Vagina (tissue), 2 donors: ENCODE results near the gene CETN1. TPM values are rescaled to one million over a fixed set of nuclear protein-coding genes. Genes with fewer than 3 reads are reported as not detected.

Experiments
- DNase-seq, 2 donors: peaks; one replicate each; pipeline ENCODE4 v3.0.0-alpha.2; 2017; ENCODE audit errors: extremely low spot score in 2 of 2
- H3K27ac ChIP-seq: fragments of 200-600 bp; sonication (generic); one replicate; pipeline ENCODE4 v1.5.1; 2019
- H3K27me3 ChIP-seq: fragments of 200-600 bp; sonication (generic); one replicate; pipeline ENCODE4 v1.5.1; 2019
- H3K36me3 ChIP-seq, 2 donors: fragments of 200-600 bp; sonication (generic); one replicate each; pipeline ENCODE4 v1.5.1; 2017 to 2019
- H3K4me1 ChIP-seq: fragments of 200-600 bp; sonication (generic); one replicate; pipeline ENCODE4 v1.5.1; 2019
- H3K4me3 ChIP-seq, 2 donors: fragments of 200-600 bp; sonication (generic); 1 replicate in 1 of 2; 2 replicates in 1 of 2; pipeline ENCODE4 v1.5.1; 2016 to 2019
- H3K9me3 ChIP-seq: fragments of 200-600 bp; sonication (generic); one replicate; pipeline ENCODE4 v1.5.1; 2019
- CTCF ChIP-seq, 3 experiments: fragments of 450-650 bp in 2 of 3; fragments of 200-600 bp in 1 of 3; sonication (generic) in 1 of 3; IDR thresholded peaks; one replicate each; pipeline ENCODE4 v1.5.1; 2017 to 2019; ENCODE audit warnings: antibody characterized with exemption in 3 of 3, mild to moderate bottlenecking in 2 of 3, moderate library complexity in 2 of 3
- POLR2A ChIP-seq, 2 donors: fragments of 450-650 bp; IDR thresholded peaks; one replicate each; pipeline ENCODE4 v1.6.1; 2017; ENCODE audit warnings: antibody characterized with exemption in 2 of 2, mild to moderate bottlenecking in 2 of 2, moderate library complexity in 2 of 2
- POLR2AphosphoS5 ChIP-seq, 2 donors: sonication (generic); formaldehyde crosslinking; IDR thresholded peaks; one replicate each; pipeline ENCODE4 v1.9.0; 2017; ENCODE audit warnings: antibody characterized with exemption in 2 of 2, mild to moderate bottlenecking in 2 of 2, low read depth in 1 of 2; ENCODE audit not compliant: insufficient read depth in 1 of 2
- intact Hi-C: fragments of 100-400 bp; cut with DNase I; formaldehyde crosslinking; loops from one replicate; pipeline ENCODE4 v1.15.1; 2023
- total RNA-seq: library from RNA; depleted of rRNA; stranded (reverse); fragments of >200 nt; gene quantifications from one replicate; pipeline ENCODE4 v1.2.3, GENCODE V29; 2016

CETN1 gene
- total RNA-seq, 1 donor from 2014 or later = not detected

DNA sequence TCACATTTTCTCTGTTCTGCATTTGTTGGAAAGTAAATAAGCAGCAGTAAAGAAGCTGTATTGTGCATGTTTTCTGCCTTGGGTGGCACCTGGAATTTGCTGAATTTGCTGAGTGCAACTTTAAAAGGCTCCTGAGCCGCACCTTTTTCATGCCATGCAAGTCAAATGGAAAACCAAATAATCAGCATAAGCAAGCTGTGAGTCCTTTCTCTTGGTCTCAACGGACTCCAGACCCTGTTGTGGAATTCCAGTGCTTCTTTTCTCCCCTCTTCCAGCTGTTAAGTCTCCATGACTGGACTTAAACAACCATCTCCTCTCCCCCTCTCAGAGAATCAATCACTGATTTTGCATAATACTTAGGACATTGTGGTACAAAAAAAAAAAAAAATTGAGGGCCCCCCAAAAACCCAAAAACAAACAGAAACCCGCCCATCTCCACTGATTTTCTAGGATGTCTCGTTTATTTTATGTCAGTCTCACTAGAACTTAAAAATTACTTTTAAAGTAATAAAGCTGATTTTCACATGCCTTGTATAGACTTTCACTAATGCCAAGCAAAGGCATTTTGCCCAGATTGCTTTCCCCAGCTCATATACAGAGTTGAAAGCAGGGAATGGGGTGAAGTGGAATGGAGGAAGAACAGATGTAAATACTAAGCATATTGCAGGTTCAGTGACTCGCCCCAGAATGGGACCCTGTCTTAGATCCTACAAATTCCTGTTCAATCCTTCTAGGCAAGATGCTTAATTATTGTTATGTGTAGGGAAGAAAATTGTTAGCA, 5.1 kb upstream of the CETN1 start:
- Histone ChIP-seq H3K4me1 (peaks cover 16% of the 10 kb centered on the region), H3K4me3 (no peak overlapping the region), H3K27me3 (no peaks in the 10 kb centered on the region), H3K9me3 (no peaks in the 10 kb centered on the region), H3K27ac (no peak overlapping the region), H3K36me3 (no peaks in the 10 kb centered on the region)
- TF ChIP-seq CTCF (IDR thresholded peaks at IDR 0.05) (no peak), POLR2A (IDR thresholded peaks at IDR 0.05) (no peak), POLR2AphosphoS5 (IDR thresholded peaks at IDR 0.05; ENCODE audit: insufficient read depth in 1 of 2, low read depth in 1 of 2) (no peak)
- no peak for DNase-seq
- intact Hi-C loops = loop anchor here (5.0 kb wide), 1 partner anchor 103 kb away; no protein-coding TSS in a partner anchor

DNA sequence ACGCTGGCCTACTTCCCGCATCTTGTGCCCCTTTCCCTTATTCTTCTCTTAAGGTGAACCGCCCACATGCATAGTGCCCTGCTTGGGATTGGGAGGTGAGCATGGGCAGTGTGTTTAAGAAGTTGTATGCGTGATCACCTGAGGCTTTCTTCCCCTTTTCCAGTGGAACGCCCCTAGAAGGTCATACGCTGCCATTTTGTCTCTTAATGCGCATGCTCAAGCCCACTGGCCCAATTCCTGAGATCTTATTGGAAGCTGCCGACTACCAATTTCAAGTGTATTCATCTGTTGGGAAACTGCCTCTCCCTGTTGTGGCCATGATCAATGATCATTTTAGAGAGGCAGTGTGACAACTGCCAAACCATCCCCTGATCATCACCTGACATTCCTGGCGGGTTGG, 3.3 kb upstream of the CETN1 start:
- intact Hi-C loops = no loop called here

GRCh38 chr18:577643-578375, 2.4 kb upstream of the CETN1 start:
- DNase-seq = no peak
- Histone ChIP-seq H3K4me3 (no peak overlapping the region), H3K9me3 (no peaks in the 10 kb centered on the region), H3K4me1 (peaks cover 16% of the 10 kb centered on the region), H3K27me3 (no peaks in the 10 kb centered on the region), H3K36me3 (no peaks in the 10 kb centered on the region), H3K27ac (no peak overlapping the region)
- TF ChIP-seq POLR2A (IDR thresholded peaks at IDR 0.05) = no peak
- TF ChIP-seq POLR2AphosphoS5 (IDR thresholded peaks at IDR 0.05; ENCODE audit: insufficient read depth in 1 of 2, low read depth in 1 of 2) = no peak
- no peak for TF ChIP-seq CTCF (IDR thresholded peaks at IDR 0.05)
- intact Hi-C loops = no loop called here

More for the DNA sequence above, 3.3 kb upstream of the CETN1 start:
- peaks cover 16% of the 10 kb centered on the region for H3K4me1 ChIP-seq
- H3K9me3 ChIP-seq = no peaks in the 10 kb centered on the region
- no peak for TF ChIP-seq CTCF (IDR thresholded peaks at IDR 0.05)
- no peak for TF ChIP-seq POLR2AphosphoS5 (IDR thresholded peaks at IDR 0.05; ENCODE audit: insufficient read depth in 1 of 2, low read depth in 1 of 2)
- no peak for TF ChIP-seq POLR2A (IDR thresholded peaks at IDR 0.05)
- no peaks in the 10 kb centered on the region for H3K27me3 ChIP-seq
- no peaks in the 10 kb centered on the region for H3K36me3 ChIP-seq
- no peak overlapping the region for H3K4me3 ChIP-seq
- H3K27ac ChIP-seq = no peak overlapping the region
- no peak for DNase-seq

- Histone ChIP-seq H3K36me3 (no peaks in the 10 kb centered on the region), H3K27ac (no peak overlapping the region), H3K4me1 (peaks cover 6% of the 10 kb centered on the region), H3K27me3 (no peaks in the 10 kb centered on the region), H3K4me3 (no peak overlapping the region), H3K9me3 (no peaks in the 10 kb centered on the region)
- intact Hi-C loops = no loop called here
- DNase-seq = no peak
- no peak for TF ChIP-seq POLR2A (IDR thresholded peaks at IDR 0.05)
- TF ChIP-seq CTCF (IDR thresholded peaks at IDR 0.05) = no peak
- TF ChIP-seq POLR2AphosphoS5 (IDR thresholded peaks at IDR 0.05; ENCODE audit: insufficient read depth in 1 of 2, low read depth in 1 of 2) = no peak
Observed at GRCh38 chr18:579238-579637, 942 bp upstream of the CETN1 start.

DNA sequence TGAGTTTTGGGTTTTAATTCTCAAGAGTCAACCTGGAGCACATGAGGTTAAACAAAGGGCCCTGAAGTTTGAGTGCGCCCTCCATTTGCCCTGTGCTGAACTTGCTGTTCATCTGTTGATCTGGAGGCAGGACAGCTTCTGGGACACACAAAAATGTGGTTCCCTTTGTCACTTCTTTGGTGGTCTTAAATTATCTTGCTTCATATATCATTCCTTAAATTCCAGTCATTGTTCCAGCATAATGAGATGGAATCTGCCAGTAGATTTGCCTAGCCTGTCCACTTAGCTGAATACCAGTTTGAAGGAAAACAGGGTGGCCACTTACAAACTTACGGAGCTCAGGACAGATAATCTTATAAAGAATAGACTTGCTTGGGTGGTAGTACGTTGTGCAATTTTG, 916 bp downstream of the CETN1 start:
- intact Hi-C loops = no loop called here
- TF ChIP-seq POLR2AphosphoS5 (IDR thresholded peaks at IDR 0.05; ENCODE audit: insufficient read depth in 1 of 2, low read depth in 1 of 2) (no peak), POLR2A (IDR thresholded peaks at IDR 0.05) (no peak), CTCF (IDR thresholded peaks at IDR 0.05) (no peak)
- Histone ChIP-seq H3K9me3 (no peaks in the 10 kb centered on the region), H3K4me1 (no peaks in the 10 kb centered on the region), H3K27ac (no peak overlapping the region), H3K27me3 (no peaks in the 10 kb centered on the region), H3K4me3 (no peak overlapping the region), H3K36me3 (no peaks in the 10 kb centered on the region)
- DNase-seq = no peak
